Stimulated activated CD4-positive, alpha-beta T cell treated with anti-CD3 and anti-CD28 coated beads, Interleukin-4, amount 100 ng/mL, for 48 hours (primary cell): Measurements from ENCODE around the gene MARK1.

Experiments
- DNase-seq, 2 donors: peaks; one replicate each; pipeline ENCODE4 v3.0.0-alpha.2; 2020; ENCODE audit warnings: low read depth in 2 of 2

MARK1 gene

DNA sequence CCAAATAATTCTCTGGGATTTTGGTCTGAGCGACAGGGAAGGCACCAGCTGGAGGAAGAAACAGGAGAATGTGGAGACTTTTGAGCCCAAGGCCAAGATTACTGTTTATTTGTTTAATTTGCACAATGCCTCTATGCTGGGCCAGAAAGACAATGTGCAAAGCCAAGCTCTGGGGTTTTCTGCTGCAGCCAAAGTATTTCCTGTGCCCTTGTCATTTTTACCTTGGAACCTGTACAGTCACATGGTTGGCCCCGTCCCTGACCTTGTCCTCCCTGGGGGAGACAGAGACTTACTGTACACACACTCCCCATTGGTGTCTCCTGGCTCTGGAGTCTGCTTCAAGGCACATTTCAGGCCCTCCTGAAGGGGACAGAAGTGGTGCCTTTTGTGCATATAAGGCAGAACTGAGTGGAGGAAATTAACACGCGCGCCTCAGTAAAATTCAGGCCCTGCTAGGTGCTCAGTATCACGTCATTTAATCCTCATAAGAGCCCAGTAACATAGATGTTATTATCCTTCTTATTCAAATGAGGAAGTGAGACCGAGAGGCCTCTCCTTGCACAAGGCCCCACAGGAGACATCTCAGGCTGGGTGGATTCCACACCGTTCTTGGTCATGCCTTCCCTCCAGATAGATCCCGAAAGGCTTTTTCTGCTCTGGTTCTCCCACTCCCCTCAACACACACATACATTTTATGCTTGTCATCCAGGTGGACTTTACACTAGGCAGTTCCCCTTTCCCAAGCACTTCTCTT, 183.3 kb downstream of the MARK1 start:
- DNase-seq = no peak
